WI38 (cell line): Measurements from ENCODE around the gene RHBDL1.
"Not testable (repeated sequence)": the region's sequence is repeated elsewhere in the genome, so short reads cannot be mapped to it uniquely, and the experiment has no call there.

Source experiments
- H3K4me3 ChIP-seq: 2 replicates; pipeline ENCODE4 v1.5.1; 2011; ENCODE audit warnings: low read depth, mild to moderate bottlenecking, control low read depth, low read length
- TF ChIP-seq, protein P1 (sequence below): IDR thresholded peaks from 2 replicates; pipeline ENCODE4 v1.5.1; 2012; ENCODE audit warnings: low read depth, mild to moderate bottlenecking, control low read depth, low read length

The RHBDL1 gene

DNA sequence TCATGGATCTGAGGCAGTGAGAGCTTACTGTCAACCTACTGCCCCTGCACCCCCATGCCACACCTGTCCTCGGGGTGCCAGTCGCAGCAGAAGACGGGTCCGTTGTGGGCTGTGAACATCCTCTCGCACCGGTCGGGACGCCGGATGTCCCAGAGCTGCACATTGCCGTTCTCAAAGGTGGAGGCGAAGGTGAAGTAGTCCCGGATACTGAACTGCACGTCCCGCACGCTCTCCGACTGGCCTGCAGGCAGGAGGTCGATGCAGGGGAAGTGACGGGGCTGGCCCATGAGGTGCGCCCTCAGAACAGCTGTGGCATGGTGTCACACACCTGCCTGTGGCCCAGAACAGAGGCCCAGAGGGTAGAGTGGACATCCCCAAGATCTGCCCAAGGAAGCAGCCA lies 12.0 kb downstream of the RHBDL1 start:
- TF ChIP-seq, protein P1, sequence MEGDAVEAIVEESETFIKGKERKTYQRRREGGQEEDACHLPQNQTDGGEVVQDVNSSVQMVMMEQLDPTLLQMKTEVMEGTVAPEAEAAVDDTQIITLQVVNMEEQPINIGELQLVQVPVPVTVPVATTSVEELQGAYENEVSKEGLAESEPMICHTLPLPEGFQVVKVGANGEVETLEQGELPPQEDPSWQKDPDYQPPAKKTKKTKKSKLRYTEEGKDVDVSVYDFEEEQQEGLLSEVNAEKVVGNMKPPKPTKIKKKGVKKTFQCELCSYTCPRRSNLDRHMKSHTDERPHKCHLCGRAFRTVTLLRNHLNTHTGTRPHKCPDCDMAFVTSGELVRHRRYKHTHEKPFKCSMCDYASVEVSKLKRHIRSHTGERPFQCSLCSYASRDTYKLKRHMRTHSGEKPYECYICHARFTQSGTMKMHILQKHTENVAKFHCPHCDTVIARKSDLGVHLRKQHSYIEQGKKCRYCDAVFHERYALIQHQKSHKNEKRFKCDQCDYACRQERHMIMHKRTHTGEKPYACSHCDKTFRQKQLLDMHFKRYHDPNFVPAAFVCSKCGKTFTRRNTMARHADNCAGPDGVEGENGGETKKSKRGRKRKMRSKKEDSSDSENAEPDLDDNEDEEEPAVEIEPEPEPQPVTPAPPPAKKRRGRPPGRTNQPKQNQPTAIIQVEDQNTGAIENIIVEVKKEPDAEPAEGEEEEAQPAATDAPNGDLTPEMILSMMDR, result no peak
- H3K4me3 ChIP-seq, result no peak overlapping the region

DNA sequence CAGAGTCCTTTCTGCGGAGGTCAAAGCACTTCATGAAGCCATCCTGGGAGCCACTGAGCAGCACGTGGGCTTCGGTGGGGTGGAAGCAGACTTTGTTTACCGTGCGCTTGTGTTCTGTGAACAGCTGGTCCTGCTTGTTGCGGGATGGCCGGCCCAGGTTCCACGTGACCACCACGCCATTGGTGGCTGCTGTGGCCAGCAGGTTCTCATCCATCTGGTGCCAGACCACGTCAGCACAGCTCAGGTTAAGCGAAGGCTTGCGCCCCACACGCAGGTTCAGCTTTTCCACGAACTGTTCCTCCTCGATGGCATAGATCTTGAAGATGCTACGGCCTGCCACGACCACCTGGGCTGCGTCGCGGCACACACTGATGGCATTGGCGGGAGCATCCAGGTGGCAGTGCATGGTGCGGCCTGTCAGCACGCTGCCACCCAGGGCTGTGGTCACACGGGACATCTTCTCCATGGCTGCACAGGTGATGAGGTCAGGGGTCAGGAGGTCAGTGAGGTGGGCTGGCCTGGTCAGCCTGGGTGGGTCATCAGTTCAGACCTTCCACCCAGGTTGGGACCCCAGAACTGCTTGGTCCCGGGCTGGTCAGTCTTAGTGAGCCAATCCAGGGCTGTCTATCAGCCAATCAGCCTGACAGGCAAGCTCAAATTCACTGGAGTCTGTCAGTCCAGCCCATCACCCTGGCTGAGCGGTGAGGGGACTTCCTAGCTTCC lies 13.9 kb downstream of the RHBDL1 start:
- TF ChIP-seq, protein P1, result no peak

DNA sequence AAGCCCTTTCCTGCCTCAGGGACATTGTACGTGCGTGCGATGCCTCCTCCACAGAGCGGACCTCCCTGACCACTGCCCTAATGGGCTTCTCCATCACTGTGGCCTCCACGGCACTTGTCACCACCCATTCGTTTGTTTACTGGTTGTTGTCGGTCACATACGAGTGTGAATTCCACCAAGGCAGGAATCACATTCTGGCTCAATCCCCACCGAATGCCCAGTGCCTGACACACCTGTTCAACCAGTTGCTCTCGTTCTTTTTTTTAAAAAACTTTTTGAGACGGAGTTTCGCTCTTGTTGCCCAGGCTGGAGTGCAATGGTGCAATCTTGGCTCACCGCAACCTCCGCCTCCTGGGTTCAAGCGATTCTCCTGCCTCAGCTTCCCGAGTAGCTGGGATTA lies 15.8 kb downstream of the RHBDL1 start:
- not testable (repeated sequence) for H3K4me3 ChIP-seq

More for the DNA sequence above, 13.9 kb downstream of the RHBDL1 start:
- H3K4me3 ChIP-seq, result peak overlapping the region; percentile 94

DNA sequence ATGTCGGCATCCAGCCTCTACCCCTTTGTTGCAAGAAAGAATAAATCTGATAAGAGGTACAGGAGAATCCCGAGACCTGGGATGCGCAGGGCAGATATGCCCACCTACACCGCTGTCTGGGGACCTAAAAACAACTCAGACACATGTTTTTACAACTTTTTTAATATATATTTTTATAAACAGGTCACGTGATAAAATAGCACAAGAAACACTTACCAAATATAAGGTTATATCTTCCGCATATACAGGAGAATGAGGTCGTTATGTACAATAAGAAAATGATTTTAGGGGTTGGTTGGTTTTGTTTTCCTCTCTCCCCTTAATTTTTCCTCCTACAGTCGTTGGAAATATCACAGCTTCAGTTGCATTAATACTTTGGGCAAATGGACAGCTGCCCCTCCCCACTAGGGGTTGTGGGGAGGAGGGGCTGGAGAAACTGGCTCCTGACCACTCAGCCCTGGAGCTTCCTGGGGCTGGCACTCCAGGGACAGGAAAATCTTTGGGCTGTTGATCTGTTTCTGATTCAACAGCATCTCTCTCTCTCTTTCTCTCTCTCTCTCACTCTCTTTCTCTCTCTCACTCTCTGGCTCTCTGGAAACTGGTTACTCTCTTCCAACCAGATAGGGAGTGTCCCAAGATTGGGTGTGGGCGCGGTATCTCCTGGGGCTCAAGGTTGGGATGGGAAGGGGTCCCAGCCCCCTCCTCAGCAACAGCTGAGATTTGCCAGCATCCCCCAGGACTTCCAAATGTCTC lies 17.1 kb downstream of the RHBDL1 start:
- no peak overlapping the region for H3K4me3 ChIP-seq
- TF ChIP-seq, protein P1, result no peak

DNA sequence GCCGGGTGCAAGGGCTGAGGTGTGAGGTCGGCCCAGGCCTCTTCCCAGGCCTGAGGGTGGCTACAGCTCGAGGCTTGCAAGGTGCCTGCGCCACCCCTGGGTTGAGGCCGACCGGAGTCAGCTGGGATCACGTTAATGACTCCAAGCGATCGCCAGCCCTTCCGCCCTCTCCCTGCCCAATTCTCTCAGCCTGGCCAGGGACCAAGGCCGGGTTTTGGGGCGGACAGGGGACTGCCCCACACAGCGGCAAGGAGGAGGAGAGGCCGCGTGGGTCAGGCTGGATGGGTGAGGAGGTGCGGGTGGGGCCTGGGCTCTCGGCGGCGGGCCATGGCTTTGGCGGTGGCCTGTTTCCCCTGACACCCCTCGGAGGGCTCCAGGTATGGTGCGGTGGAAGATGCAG lies 17.9 kb downstream of the RHBDL1 start:
- TF ChIP-seq, protein P1, result no peak
- H3K4me3 ChIP-seq, result no peak overlapping the region

DNA sequence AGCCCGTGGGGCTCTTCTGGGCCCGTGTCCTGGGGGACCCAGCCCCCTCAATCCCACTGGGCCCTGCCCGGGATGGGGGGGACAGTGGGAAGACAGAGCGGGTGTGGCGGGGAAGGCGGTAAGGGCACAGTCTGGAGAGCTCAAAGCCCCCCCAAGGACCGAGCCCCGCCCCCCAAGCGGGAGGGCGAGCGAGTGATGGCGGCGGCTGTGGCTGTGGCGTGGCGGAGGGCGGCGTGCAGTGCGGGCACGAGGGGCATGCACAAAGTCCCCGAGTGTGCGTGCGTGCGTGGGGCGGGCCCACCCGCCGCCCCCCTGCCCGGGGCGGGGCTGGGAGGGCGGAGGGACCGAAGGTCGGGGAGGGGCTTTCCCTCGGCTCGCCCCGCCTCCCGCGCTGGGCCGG lies 18.3 kb downstream of the RHBDL1 start:
- H3K4me3 ChIP-seq, result no peak overlapping the region
- TF ChIP-seq, protein P1, result no peak

DNA sequence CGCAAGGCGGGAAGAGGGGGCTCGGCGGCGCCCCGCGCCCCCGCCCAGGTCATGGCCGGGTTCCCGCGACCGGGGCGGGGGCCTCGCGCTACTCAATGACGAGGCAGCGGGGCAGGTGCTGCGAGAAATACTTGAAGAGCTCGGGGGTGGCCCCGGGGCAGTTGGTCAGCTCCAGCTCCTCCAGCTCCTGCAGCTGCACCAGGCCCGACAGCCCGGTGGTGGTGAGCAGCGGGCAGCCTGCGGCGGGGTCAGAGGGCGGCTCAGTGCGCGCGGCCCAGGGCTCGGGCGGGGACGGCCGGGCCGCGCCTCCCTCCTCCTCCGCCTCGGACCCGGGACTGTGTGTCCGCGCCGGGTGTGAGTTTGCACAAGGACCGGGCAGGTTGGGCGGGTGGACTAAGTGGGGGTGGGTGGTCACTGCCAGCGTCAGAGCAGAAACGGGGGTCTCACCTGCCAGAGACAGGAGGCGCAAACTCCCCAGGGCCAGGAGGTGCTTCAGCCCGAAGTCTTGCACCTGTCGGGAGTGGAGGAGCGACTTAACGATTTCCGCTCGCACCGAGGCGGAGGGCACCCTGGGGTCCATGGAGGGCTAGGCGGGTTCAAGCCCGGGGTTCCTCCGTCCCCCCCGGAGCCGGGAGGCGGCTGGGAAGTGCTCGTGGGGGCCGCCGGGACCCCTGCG lies 18.9 kb downstream of the RHBDL1 start:
- no peak overlapping the region for H3K4me3 ChIP-seq
- TF ChIP-seq, protein P1, result no peak
